Ectodermal cell (in vitro differentiated cells): ENCODE results near the gene TBX10. TPM values are rescaled to one million over a fixed set of nuclear protein-coding genes. Genes with fewer than 3 reads are reported as not detected.
"Not testable (repeated sequence)": the region's sequence is repeated elsewhere in the genome, so short reads cannot be mapped to it uniquely, and the experiment has no call there.

Experiments
- H3K27ac ChIP-seq: 2 replicates; pipeline ENCODE4 v1.7.0; 2013; ENCODE audit warnings: mild to moderate bottlenecking, low read depth, low read length; ENCODE audit not compliant: insufficient read depth, poor library complexity, severe bottlenecking
- H3K27me3 ChIP-seq: 2 replicates; pipeline ENCODE4 v1.7.0; 2013; ENCODE audit warnings: mild to moderate bottlenecking, low read length; ENCODE audit not compliant: insufficient read depth, control insufficient read depth, poor library complexity, severe bottlenecking
- H3K36me3 ChIP-seq: one replicate; pipeline ENCODE4 v1.7.0; 2013; ENCODE audit warnings: low read length; ENCODE audit not compliant: control insufficient read depth, insufficient read depth
- H3K4me1 ChIP-seq: one replicate; pipeline ENCODE4 v1.7.0; 2013; ENCODE audit warnings: low read length; ENCODE audit not compliant: control insufficient read depth, insufficient read depth
- H3K4me3 ChIP-seq: 2 replicates; pipeline ENCODE4 v1.7.0; 2013; ENCODE audit warnings: low read depth, low read length, control low read depth; ENCODE audit not compliant: insufficient read depth
- H3K9me3 ChIP-seq: 2 replicates; pipeline ENCODE4 v1.7.0; 2013; ENCODE audit warnings: mild to moderate bottlenecking, low read length, moderate library complexity; ENCODE audit not compliant: control insufficient read depth
- WGBS, 2 experiments: methylation state at CpG; one replicate each; pipeline ENCODE4 v1.1.7; 2013; ENCODE audit warnings: missing lambda C conversion rate in 2 of 2; 5-methylcytosine and 5-hydroxymethylcytosine counted together
- polyA plus RNA-seq, 4 experiments: library from polyadenylated mRNA; stranded (reverse); fragments of 50-300 nt; gene quantifications; one replicate each; pipeline ENCODE4 v1.2.3, GENCODE V29; 2013

The TBX10 gene
- polyA plus RNA-seq (2013, experiment 1 of 4) = not detected
- polyA plus RNA-seq (2013, experiment 2 of 4) = not detected
- polyA plus RNA-seq (2013, experiment 3 of 4) = 0.27 TPM
- 0.85 TPM for polyA plus RNA-seq (2013, experiment 4 of 4)

DNA sequence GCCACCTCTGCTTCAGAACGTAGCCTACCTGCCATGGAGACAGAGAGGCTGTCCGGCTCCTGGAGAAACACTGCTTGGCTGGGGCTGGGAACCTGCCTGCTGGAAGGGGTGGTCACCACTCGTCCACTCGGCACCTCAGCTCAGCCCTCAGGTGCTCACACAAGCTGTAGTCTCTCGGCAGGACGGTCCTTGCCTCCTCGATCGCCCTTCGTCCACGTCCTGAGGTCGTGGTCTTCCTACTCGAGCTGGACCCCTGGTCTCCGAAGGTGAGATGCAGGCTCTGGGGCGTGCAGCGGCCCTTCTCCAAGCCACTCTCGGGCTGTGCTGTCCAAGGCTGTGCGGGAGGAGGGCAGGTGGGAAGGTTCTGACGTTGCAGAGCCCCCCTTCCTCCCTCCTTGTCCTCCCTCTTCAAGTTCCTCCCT lies at the start of gene TBX10:
Gene TBX10 (minus strand): TSS at position 326 of the 422 bp plus-strand sequence. CDS start 291 bp downstream, at position 35.
- H3K36me3 ChIP-seq = no peaks in the 10 kb centered on the region
- H3K9me3 ChIP-seq = no peaks in the 10 kb centered on the region
- H3K27ac ChIP-seq = no peak within 1 kb of the TSS
- H3K4me1 ChIP-seq = peaks cover 15% of the 10 kb centered on the region
- H3K27me3 ChIP-seq = peaks cover 12% of the 10 kb centered on the region
- 86 to 90% methylated on average over 17 to 18 of the region's 18 CpGs for WGBS, 2 experiments
- no peak within 1 kb of the TSS for H3K4me3 ChIP-seq

DNA sequence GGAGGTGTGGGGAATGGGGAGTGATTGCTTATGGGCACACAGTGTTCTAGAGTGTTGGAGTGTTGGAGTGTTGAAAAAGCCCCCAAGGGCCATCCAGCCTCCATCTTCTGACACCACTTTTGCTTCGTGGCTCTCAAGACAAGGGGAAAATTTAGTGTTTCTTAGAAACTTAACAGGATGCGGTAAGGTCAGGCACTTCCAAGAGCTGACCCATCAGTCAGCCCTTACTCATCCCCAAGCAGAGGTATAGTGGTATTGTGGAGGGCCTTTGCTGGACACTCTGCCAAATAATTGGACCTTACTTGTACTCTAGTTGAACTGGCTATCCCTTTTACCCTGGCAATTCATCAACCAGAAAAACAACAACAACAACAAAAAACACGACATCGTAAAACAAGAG lies 49.6 kb upstream of the TBX10 start:
- WGBS, 2 experiments = 80 to 86% methylated on average over 4 of the region's 4 CpGs
- Histone ChIP-seq H3K27ac (no peak overlapping the region), H3K27me3 (no peaks in the 10 kb centered on the region), H3K9me3 (no peaks in the 10 kb centered on the region), H3K4me3 (no peak overlapping the region), H3K36me3 (no peaks in the 10 kb centered on the region), H3K4me1 (no peaks in the 10 kb centered on the region)

DNA sequence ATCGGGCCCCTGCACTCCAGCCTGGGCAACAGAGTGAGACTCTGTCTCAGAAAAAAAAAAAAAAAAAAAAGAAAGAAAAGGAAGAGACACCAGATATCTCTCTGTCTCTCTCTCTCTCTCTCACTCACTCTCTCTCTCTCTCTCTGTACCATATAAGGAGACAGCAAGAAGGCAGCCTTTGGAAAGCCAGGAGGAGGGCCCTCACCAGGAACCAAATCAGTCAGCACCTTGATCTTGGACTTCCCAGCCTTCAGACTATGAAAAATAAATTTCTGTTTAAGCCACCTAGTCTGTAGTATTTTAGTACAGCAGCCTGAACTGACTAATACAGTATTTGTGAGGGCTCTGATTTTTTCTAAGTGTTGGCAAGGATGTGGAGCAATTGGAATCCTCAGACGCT lies 48.4 kb upstream of the TBX10 start:
- no peaks in the 10 kb centered on the region for H3K27me3 ChIP-seq
- H3K36me3 ChIP-seq = no peaks in the 10 kb centered on the region
- H3K27ac ChIP-seq = no peak overlapping the region
- WGBS, 2 experiments = 97 to 98% methylated on average over 2 of the region's 2 CpGs
- H3K9me3 ChIP-seq = no peaks in the 10 kb centered on the region
- H3K4me1 ChIP-seq = no peaks in the 10 kb centered on the region
- no peak overlapping the region for H3K4me3 ChIP-seq

DNA sequence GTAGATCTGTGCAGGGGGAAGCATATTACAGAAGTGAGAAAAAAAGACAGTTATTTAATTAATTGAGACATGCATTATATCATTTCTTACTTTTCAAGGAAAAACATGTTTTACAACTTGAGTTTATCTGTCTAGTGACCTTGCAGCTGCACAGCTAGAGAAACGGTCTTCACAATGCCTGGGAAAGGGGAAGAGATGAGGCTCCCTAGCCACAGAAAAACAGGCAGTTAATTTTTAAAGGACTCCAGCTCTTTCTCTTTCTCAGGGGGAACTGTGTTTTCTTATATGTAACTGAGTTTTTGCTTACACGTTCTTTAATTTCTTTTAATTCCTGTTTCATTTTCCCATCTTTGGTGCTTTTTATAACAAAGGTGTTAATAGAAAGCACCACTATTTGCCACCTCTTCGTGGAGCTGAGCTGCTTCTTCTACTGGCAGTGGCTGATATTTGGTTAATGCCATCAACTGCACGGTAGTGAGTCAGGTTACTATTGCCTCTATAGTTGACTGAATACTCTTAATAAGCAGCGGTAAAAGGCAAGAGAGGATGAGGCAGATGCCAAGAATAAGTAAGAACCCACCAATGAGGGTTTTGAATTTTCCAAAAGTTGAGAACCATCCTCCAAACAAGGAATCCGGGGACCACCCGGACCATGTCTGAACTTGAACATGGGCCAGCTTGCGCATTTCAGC lies 46.2 kb upstream of the TBX10 start:
- H3K4me3 ChIP-seq, H3K27ac ChIP-seq, H3K9me3 ChIP-seq, H3K36me3 ChIP-seq, H3K27me3 ChIP-seq, H3K4me1 ChIP-seq: not testable (repeated sequence)
- WGBS, 2 experiments = 83 to 91% methylated on average over 7 to 8 of the region's 8 CpGs

DNA sequence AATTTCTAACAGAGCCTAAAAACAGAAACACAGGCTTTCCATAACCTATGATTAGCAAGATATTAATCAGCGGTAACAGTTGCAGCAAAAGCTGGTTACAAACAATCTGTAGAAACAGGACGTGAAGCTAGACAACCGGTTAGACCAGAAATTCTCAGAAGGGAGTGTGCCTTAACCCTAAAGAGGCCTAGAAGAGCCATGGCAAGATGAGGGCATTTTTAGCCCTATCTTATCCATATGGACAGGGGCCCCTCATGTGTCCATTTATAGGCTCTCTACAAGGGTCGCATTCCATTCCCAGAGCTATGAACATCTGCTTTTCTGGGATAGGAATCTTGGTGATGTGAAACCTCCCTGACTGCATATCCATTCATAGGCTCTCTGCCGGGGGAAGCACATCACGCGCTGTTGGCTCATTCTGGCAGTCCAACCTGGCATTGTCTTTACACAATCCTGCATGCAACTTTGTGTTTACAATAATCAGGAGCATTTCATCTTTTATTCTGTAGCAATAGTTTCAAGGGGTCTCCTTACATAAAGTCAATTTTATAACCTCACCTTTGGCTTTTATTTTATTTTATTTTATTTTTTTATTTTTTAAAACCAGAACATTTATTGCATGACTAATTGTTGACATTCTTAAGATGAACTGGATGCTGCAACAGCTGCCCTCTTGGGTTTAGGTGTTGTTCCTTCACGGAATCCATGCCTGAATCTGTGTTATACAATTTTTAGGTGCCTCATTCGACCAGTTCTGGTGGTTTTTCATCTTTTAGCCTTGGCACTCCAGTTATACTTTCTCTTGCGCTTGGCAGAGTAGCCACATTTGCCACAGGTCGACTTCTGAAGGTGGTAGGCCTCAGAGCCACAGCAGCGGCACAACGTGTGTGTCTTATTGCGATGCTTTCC lies 42.8 kb upstream of the TBX10 start:
- not testable (repeated sequence) for H3K27me3 ChIP-seq, H3K27ac ChIP-seq, H3K4me1 ChIP-seq, H3K36me3 ChIP-seq, H3K4me3 ChIP-seq, H3K9me3 ChIP-seq
- WGBS, 2 experiments = 91 to 94% methylated on average over 14 of the region's 14 CpGs

DNA sequence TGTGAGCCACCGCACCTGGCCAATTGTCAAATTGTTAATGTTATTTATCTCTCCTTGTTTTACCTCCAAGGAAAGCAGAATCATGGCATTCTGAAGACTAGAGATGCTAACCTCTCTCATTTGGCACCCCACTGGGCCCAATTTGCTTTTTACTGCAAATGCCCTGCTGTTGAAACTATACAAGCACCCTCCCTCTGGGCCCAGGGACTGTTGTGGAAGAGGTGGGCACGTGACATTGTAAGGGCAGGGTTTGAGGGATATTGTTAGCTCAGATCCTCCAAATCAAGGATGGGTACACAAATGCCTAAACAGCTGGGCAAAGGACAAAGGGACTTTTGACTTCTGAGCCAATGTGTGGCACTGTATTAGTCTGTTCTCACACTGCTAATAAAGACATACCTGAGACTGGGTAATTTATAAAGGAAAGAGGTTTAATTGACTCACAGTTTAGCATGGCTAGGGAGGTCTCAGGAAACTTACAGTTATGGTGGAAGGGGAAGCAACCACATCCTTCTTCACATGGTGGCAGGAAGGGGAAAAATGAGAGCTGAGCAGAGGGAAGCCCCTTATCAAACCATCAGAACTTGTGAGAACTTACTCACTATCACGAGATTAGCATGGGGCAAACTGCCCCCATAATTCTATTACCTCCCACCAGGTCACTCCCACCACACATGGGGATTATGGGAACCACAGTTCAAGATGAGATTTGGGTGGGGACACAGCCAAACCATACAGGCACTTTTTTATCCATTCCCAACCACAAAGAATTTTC lies 41.3 kb upstream of the TBX10 start:
- no peaks in the 10 kb centered on the region for H3K27me3 ChIP-seq
- 76 to 79% methylated on average over 3 of the region's 3 CpGs for WGBS, 2 experiments
- H3K36me3 ChIP-seq = no peaks in the 10 kb centered on the region
- no peak overlapping the region for H3K27ac ChIP-seq
- H3K4me3 ChIP-seq = no peak overlapping the region
- no peaks in the 10 kb centered on the region for H3K4me1 ChIP-seq
- H3K9me3 ChIP-seq = no peaks in the 10 kb centered on the region

DNA sequence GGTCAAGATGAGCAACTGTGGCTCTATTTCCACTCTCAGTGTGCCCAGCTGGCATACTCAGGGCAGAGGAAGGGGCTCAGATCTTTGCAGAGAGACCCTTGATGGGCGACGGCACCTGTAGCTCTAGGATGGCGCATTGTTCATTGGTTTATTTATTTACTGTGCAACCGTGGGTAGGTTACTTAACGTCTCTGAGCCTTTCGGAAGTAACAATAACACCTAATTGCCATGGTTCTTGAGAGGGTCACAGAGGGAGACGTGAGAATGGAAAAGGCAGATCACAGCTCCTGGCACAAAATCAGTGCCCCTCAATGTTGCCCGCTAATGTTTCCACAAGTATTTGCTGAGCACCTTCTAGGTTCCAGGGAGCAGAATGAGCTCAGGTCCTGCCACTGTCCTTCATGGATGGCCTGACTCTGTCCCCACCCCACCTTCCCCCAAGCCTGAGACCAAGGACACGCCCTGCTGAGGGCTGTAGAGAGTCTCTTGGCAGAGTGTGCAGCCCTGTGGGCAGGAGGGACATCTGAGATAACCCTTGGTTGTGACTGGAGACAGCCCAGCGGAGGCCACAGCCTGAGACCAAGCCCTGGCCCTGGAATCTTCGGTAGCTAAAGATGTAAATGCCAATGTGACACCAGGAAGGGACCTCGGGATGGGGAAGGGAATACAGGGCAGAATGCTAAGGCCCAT lies 35.6 kb upstream of the TBX10 start:
- Histone ChIP-seq H3K36me3 (no peaks in the 10 kb centered on the region), H3K4me3 (no peak overlapping the region), H3K27me3 (no peaks in the 10 kb centered on the region), H3K27ac (no peak overlapping the region), H3K9me3 (no peaks in the 10 kb centered on the region), H3K4me1 (no peaks in the 10 kb centered on the region)
- 93 to 94% methylated on average over 12 of the region's 12 CpGs for WGBS, 2 experiments

DNA sequence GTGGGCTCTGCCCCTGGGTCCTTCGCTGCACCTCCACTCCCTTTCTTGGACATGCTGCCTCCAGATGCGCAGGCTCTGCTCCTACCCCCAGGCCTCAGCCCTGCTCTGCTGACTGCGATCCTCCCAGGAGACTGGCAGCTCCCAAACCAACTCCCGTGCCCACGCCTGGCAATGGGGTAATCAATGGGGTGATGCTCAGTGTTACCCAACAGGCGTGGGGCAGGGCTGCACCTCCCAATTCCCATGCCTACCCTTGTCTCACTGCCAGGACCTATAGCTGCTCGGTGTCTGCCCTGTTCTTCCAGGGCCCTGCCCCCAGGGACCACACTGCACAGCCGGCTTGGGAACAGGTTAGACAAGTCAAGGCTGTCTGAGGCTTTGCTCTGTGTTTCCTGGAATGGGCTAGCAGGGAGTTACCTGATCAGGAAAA lies 34.9 kb upstream of the TBX10 start, which contains the start of gene ALDH3B2:
Gene ALDH3B2 (minus strand): TSS at position 182 of the 430 bp plus-strand sequence. CDS start 7,688 bp downstream, outside the sequence.
- Histone ChIP-seq H3K4me1 (no peaks in the 10 kb centered on the region), H3K27me3 (no peaks in the 10 kb centered on the region), H3K36me3 (no peaks in the 10 kb centered on the region), H3K27ac (no peak within 1 kb of the TSS), H3K9me3 (no peaks in the 10 kb centered on the region), H3K4me3 (no peak within 1 kb of the TSS)
- 92% methylated on average over 8 of the region's 8 CpGs for whole genome bisulfite sequencing, 2 experiments

DNA sequence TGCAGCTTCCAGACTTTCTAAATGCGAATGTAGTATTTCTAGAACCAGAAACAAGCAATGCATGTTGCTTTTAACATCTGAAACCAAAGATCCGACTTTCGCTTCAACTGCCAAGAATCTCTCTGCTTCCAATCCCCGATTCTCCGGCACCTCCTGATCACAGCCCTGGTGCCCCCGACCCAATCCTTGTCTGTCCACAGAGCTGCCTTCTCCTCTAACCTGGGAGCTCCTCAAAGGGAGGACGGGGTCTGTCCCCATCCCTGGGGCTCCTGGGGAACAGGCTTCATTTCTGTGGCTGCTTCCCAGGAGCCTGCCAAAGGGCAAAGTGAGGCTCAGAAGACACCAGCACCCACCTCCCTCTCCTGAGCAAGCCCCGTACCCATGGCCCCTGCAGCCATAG lies 34.3 kb upstream of the TBX10 start:
- H3K27me3 ChIP-seq = no peaks in the 10 kb centered on the region
- no peak overlapping the region for H3K4me3 ChIP-seq
- H3K27ac ChIP-seq = no peak overlapping the region
- no peaks in the 10 kb centered on the region for H3K4me1 ChIP-seq
- H3K36me3 ChIP-seq = no peaks in the 10 kb centered on the region
- WGBS, 2 experiments = 78 to 80% methylated on average over 8 of the region's 8 CpGs
- no peaks in the 10 kb centered on the region for H3K9me3 ChIP-seq
